HuH-7 (cell line): ENCODE data around the gene ZFP69B.
"Not testable (repeated sequence)": the region's sequence is repeated elsewhere in the genome, so short reads cannot be mapped to it uniquely, and the experiment has no call there.

Source experiments
- DNase-seq: peaks from one replicate; pipeline ENCODE4 v3.0.0; 2011; ENCODE audit warnings: low spot score

The ZFP69B gene

DNA sequence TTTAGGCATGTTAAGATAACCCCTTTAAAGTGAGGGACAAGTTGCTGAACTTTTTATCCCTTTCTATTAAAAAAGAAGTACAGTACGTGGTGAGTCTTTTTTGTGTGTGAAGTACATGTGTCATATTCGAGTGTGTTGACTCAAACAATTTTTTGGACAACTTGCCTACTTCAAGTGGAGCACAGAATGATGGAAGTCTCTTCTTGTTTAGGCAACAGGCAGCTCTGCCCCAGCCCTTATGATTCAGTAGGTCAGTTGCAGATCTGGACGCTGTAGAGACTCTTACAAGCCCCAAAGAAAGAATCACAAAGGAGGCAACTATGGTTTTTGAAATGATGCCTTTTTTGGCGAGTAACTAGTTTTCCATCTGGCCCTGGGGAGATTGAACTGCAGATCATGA, 14.4 kb upstream of the ZFP69B start:
- DNase-seq = no peak

GRCh38 chr1:40438391-40439015, 11.8 kb upstream of the ZFP69B start:
- DNase-seq = peak; percentile 45

DNA sequence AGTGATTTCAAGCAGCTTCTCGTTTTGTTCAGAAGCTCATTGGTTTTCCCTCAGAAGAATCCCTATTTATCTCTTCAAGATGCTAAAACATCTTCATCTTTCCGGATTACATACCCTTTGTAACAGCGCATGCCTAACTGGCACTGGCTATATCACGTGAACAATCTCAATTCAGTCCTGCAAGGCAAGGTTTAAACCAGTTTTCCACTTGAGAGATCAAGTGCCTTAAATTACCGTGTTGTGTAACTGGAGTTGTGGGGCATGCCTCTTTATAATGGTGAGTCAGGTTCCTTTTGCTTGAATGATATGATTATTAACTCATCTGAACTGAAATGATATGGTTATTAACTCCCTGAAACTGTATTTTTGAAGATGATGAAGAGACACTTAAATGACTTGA, 11.0 kb upstream of the ZFP69B start:
- no peak for DNase-seq

DNA sequence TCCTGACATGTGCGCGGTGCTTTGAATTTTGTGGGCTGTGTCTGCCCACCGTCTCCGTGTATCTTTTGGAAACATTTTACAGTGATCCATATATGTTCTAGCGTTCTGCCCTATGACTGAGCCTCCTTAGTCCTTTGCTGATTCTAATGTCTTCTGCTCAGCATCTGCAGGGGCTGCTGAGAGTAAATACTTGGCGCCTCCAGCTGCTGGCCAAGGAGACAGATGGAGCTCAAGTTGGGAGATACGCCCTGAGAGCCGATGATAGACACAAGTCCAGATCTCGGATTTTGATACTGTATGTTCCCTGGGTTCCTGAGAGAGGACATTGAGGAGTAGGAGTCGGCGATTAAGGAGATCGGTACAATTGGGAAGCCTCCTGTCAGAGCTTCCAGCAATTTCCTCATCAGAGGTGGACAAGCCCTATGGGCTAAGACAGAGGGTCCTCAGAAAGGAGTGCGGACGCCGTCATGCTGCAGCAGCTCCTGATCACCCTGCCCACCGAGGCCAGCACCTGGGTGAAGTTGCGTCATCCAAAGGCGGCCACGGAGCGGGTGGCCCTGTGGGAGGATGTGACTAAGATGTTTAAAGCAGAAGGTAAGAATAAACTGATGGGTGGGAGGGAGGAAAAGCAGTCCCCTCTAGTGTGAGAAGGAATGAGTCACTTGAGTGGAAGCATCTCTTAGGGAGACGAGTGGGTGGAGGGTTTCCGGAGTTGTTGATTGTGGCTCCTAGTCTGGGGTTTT, 390 bp downstream of the ZFP69B start:
- peak; percentile 13 for DNase-seq

- no peak for DNase-seq
These were observed 936 bp downstream of the ZFP69B start for GRCh38 chr1:40451238-40451585.

DNA sequence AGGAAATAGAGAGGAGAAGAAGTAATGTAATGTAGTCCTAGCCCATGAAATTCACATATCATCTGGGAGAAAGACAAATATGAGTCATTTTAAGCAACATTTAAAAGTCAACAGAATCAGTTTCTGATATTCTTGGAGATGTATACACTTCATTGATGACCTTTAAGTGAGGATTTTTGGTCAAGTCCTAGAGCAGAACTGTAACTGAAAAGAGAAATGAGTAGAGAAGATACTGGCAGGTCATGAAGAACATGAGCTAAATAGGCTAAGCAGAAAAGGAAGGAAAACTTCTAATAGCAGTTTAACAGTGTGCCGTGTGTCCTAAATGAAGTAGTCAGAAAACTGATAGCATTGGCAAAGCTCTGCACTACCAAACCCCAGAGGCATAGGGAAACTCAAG, 4.6 kb downstream of the ZFP69B start:
- DNase-seq = no peak

DNA sequence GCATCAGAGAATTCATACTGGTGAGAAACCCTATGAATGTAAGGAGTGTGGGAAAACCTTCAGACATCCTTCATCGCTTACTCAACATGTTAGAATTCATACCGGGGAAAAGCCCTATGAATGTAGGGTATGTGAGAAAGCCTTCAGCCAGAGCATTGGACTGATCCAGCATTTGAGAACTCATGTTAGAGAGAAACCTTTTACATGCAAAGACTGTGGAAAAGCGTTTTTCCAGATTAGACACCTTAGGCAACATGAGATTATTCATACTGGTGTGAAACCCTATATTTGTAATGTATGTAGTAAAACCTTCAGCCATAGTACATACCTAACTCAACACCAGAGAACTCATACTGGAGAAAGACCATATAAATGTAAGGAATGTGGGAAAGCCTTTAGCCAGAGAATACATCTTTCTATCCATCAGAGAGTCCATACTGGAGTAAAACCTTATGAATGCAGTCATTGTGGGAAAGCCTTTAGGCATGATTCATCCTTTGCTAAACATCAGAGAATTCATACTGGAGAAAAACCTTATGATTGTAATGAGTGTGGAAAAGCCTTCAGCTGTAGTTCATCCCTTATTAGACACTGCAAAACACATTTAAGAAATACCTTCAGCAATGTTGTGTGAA, 12.8 kb downstream of the ZFP69B start:
- DNase-seq = no peak

- no peak for DNase-seq
These were observed 19.1 kb downstream of the ZFP69B start for GRCh38 chr1:40469327-40469726.

DNA sequence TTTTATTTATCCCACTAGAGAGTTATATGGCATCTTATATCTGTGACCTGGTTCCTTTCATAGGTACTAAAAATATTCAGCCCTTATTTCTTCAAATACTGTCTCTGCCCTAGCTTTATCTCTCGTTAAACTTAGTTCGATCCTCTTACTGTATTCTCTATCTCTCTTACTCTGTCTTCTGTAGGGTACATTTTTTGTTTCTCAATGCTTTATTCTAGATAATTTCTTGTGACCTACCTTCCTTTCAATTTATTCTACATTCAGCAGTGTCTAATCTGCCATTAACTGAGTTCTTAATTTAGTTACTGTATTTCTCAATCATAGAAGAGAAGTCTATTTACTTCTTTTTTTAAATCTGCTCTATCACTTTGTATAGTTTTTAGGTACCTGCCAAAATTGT, 25.0 kb downstream of the ZFP69B start:
- no peak for DNase-seq

DNA sequence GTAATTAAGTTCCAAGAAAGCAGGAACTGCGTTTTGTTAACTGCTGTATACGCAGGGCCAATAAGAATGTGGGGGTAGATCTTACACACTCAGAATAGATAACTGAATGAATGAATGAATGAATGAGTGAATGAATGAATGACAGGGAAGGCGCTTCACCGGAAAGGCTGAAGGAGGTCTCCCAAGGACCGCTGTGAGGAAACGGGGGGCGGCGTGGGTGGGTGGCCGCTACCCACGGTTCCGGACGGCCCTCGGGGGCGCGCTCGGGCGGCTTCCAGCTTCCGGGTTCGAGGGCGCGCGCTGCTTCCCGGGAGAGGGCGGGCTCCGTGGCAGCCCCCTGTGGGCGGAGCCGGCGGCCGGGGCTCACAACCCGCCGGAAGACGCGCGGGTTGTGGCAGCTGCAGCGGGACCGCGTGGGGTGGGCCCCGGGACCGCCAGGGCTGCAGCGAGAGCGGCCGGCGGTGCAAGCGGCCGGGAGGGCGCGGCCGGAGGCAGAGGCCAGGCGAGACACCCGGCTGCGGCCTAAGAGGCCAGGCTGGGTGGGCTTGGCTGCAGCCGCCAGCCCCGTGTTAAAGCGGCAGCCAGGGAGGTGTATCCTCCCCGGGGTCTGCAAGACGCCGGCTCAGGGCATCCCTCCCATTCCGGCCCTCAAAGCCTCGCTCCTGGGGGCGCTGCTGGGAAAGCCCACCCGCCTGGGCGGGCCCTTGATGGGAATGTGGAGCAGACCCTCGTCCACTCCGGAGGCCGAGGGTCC, 26.8 kb downstream of the ZFP69B start, which contains the start of gene ZFP69:
ZFP69 (plus strand) TSS at position 367 of the 754 bp plus-strand sequence. CDS start 2,072 bp downstream, outside the sequence.
- DNase-seq = peak; percentile 85

DNA sequence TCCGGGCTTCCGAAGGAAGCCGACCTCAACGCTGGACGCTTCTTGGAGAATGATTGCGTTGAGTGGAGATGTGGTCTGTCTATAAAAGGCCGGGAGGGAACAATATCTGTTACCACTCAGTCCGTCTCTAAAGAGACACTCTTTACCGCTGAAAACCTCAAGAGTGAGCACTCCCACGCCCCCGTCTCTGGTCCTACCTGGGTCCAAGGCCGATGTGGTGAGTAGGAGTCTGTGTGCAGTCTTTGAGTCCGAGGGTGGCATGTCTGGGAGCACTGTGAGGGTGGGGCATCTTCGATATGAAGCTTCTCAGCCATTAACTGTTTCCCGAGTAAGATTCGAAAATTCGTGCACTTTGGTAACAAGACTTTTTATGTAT, 27.4 kb downstream of the ZFP69B start:
- DNase-seq = peak; percentile 22

DNA sequence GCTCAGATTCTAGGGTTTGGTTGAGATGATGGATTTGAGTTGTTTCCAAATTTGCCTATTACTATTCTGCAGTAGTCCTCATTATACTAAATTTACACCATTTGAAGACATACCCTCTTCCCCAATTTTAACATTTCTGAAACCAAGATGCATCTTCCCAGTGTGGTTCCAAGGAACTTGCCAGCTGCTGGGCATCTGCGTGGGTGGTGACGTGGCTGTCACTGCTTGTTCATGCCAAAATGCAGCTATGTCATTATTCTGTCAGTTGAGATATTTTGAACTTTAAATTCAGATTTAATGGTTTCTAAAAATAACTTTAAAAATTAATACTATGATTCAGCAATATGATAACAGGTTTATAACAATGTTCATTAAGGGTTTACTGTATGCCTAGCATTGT, 28.0 kb downstream of the ZFP69B start:
- no peak for DNase-seq

- no peak for DNase-seq
These were observed 28.9 kb downstream of the ZFP69B start for GRCh38 chr1:40479156-40479555.

DNA sequence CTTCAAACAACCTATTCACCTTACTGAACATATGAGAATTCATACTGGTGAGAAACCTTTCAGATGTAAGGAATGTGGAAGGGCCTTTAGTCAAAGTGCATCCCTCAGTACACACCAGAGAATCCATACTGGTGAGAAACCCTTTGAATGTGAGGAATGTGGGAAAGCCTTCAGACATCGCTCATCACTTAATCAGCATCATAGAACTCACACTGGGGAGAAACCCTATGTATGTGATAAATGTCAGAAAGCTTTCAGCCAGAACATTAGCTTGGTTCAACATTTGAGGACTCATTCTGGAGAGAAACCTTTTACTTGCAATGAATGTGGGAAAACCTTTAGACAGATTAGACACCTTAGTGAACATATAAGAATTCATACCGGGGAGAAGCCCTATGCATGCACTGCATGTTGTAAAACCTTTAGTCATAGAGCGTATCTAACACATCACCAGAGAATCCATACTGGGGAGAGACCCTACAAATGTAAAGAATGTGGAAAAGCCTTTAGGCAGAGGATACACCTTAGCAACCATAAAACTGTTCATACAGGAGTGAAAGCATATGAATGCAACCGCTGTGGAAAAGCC, 45.1 kb downstream of the ZFP69B start:
- DNase-seq = no peak

GRCh38 chr1:40502651-40503050, 52.4 kb downstream of the ZFP69B start:
- not testable (repeated sequence) for DNase-seq

- DNase-seq = no peak
These were observed 57.7 kb downstream of the ZFP69B start for GRCh38 chr1:40507973-40508372.

GRCh38 chr1:40508375-40509341, 58.4 kb downstream of the ZFP69B start, which contains the start of gene EXO5:
EXO5 (plus strand) TSS chr1:40508767; CDS start chr1:40514545, 5,778 bp downstream.
- DNase-seq = peak; percentile 73
